Measurements from ENCODE around the gene IAH1. TPM values are rescaled to one million over a fixed set of nuclear protein-coding genes. Genes with fewer than 3 reads are reported as not detected.

The IAH1 gene
- total and polyA plus RNA-seq, 10 of the 15 experiments (the other 5 are each of a cell fraction or from before 2014, with no cell fraction given) = 57.4 to 125 (median 75.8) TPM

DNA sequence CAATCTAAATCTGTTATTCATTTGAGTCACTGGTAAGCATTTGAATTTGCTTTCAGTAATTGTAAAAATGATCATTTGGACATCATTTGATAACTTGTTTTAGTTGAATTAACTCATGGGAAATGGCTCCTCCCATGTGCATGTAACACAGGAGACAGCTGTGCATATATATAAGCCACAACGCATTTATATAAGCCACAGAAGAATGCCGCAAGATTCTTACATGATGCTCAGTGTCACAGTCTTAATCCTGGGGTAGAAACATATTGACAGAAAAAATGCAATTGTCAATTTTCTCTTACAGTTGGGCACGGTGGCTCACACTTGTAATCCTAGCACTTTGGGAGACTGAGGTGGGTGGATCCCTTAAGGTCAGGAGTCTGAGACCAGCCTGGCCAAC, 13.3 kb upstream of the IAH1 start:
- 96% methylated on average over 3 of the region's 3 CpGs for WGBS (ENCODE audit: insufficient coverage, insufficient replicate concordance, low lambda C conversion rate, missing lambda C conversion rate)
- ChIA-PET CTCF (no interaction called here), POLR2A (no interaction called here), SMC1A (ENCODE audit: uncharacterized antibody, unreplicated experiment) (no interaction called here), RAD21 (ENCODE audit: unreplicated experiment) (interaction anchor here (1.0 kb wide), 1 partner anchor 9 kb away, joined by 3 read pairs; no protein-coding TSS in a partner anchor)
- Histone ChIP-seq H3K4me3 (no peak overlapping the region), H3K9me3 (replicated peaks; ENCODE audit: control insufficient read depth, insufficient read depth, low read length) (no peaks in the 10 kb centered on the region), H2AFZ (ENCODE audit: control insufficient read depth, low read depth, low read length) (no peak overlapping the region), H3K79me2 (ENCODE audit: control insufficient read depth, insufficient read depth, low read length) (no peaks in the 10 kb centered on the region), H3K4me2 (ENCODE audit: control insufficient read depth, insufficient read depth) (no peak overlapping the region), H3K36me3 (ENCODE audit: control insufficient read depth in 2 of 2, insufficient read depth in 2 of 2, low read length in 1 of 2) (peaks cover under 1 to 24% of the 10 kb centered on the region in 2 experiments; a peak in 2 of 4 replicates), H3K27ac (ENCODE audit: control insufficient read depth, insufficient read depth) (no peak overlapping the region), H3K4me1 (ENCODE audit: control insufficient read depth, insufficient read depth, low read length) (no peaks in the 10 kb centered on the region), H4K20me1 (ENCODE audit: control insufficient read depth, insufficient read depth) (no peaks in the 10 kb centered on the region), H3K27me3 (replicated peaks in 1 of 2; ENCODE audit: control insufficient read depth in 2 of 2, insufficient read depth in 2 of 2, low read length in 1 of 2) (no peaks in the 10 kb centered on the region), H3K9ac (ENCODE audit: control insufficient read depth, insufficient read depth, low read length) (no peak overlapping the region)
- ATAC-seq (no peak), FAIRE-seq (no peak), DNase-seq (ENCODE audit: low read depth, low spot score) (no peak)
- TF ChIP-seq CBX3 (IDR thresholded peaks at IDR 0.05; ENCODE audit: borderline replicate concordance, low read depth) (no peak), POLR2AphosphoS5 (IDR thresholded peaks at IDR 0.05; ENCODE audit: low read length) (no peak)
- no TSS peak for BruUV-seq (replicated peaks)
- intact Hi-C loops (cut with micrococcal nuclease; ENCODE audit: unreplicated experiment) (no loop called here), in situ Hi-C loops (cut with MboI) (no loop called here)

DNA sequence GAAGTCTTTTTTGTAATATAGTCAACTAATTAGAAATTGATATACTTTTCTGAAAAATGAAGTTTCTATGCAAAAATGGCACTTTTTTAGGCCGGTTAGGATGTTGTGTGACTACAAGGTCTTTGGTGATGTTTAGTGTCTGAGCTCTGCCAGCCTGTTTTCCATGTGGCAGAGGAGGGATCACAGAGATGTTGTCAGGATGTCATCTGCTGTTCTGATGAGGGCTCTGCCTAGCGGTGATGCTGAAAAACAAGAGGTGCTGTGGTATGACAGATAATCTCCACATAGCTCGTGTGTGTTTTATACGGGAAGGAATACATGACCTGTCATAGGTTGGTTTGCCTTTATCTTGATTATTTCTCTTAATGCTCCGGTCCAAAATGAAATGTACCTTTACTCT, 12.0 kb upstream of the IAH1 start:
- no TSS peak for BruUV-seq (replicated peaks)

More for the DNA sequence above, 12.0 kb upstream of the IAH1 start:
- TF ChIP-seq GATAD2B (conservative IDR thresholded peaks at IDR 0.05; ENCODE audit: low read depth) = no peak
- TF ChIP-seq, protein P1, sequence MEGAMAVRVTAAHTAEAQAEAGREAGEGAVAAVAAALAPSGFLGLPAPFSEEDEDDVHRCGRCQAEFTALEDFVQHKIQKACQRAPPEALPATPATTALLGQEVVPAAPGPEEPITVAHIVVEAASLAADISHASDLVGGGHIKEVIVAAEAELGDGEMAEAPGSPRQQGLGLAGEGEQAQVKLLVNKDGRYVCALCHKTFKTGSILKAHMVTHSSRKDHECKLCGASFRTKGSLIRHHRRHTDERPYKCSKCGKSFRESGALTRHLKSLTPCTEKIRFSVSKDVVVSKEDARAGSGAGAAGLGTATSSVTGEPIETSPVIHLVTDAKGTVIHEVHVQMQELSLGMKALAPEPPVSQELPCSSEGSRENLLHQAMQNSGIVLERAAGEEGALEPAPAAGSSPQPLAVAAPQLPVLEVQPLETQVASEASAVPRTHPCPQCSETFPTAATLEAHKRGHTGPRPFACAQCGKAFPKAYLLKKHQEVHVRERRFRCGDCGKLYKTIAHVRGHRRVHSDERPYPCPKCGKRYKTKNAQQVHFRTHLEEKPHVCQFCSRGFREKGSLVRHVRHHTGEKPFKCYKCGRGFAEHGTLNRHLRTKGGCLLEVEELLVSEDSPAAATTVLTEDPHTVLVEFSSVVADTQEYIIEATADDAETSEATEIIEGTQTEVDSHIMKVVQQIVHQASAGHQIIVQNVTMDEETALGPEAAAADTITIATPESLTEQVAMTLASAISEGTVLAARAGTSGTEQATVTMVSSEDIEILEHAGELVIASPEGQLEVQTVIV (IDR thresholded peaks at IDR 0.05; ENCODE audit: borderline replicate concordance, partially characterized antibody) = no peak
- TF ChIP-seq BHLHE40 (IDR thresholded peaks at IDR 0.05; ENCODE audit: borderline replicate concordance in 1 of 2, low read depth in 2 of 2, low read length in 1 of 2) = no peak
- no peak for TF ChIP-seq NRF1 (conservative IDR thresholded peaks at IDR 0.05; ENCODE audit: low read depth, low read length)
- TF ChIP-seq, protein P2, sequence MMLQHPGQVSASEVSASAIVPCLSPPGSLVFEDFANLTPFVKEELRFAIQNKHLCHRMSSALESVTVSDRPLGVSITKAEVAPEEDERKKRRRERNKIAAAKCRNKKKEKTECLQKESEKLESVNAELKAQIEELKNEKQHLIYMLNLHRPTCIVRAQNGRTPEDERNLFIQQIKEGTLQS (IDR thresholded peaks at IDR 0.05; ENCODE audit: borderline replicate concordance, extremely low read depth, low read depth, low read length) = no peak
- no peak for TF ChIP-seq KAT2A (conservative IDR thresholded peaks at IDR 0.05; ENCODE audit: control insufficient read depth, low read depth, low read length)
- no peak for TF ChIP-seq SP1 (IDR thresholded peaks at IDR 0.05; ENCODE audit: low read depth, low read length)
- Histone ChIP-seq H3K27me3 (replicated peaks in 1 of 2; ENCODE audit: control insufficient read depth in 2 of 2, insufficient read depth in 2 of 2, low read length in 1 of 2) (no peaks in the 10 kb centered on the region), H3K36me3 (ENCODE audit: control insufficient read depth in 2 of 2, insufficient read depth in 2 of 2, low read length in 1 of 2) (peaks cover 3 to 20% of the 10 kb centered on the region in 2 experiments; a peak in 2 of 4 replicates), H3K4me3 (no peak overlapping the region), H3K4me2 (ENCODE audit: control insufficient read depth, insufficient read depth) (no peak overlapping the region), H4K20me1 (ENCODE audit: control insufficient read depth, insufficient read depth) (no peaks in the 10 kb centered on the region), H3K4me1 (ENCODE audit: control insufficient read depth, insufficient read depth, low read length) (no peaks in the 10 kb centered on the region), H3K9me3 (replicated peaks; ENCODE audit: control insufficient read depth, insufficient read depth, low read length) (no peaks in the 10 kb centered on the region), H3K79me2 (ENCODE audit: control insufficient read depth, insufficient read depth, low read length) (no peaks in the 10 kb centered on the region), H3K9ac (ENCODE audit: control insufficient read depth, insufficient read depth, low read length) (no peak overlapping the region), H2AFZ (ENCODE audit: control insufficient read depth, low read depth, low read length) (no peak overlapping the region), H3K27ac (ENCODE audit: control insufficient read depth, insufficient read depth) (no peak overlapping the region)
- FAIRE-seq (no peak), DNase-seq (ENCODE audit: low read depth, low spot score) (no peak), ATAC-seq (no peak)
- WGBS (ENCODE audit: insufficient coverage, insufficient replicate concordance, low lambda C conversion rate, missing lambda C conversion rate) = over 99% methylated on average over 5 of the region's 5 CpGs
- CTCF ChIA-PET = no interaction called here
- intact Hi-C loops (cut with micrococcal nuclease; ENCODE audit: unreplicated experiment) = no loop called here
- SMC1A ChIA-PET (ENCODE audit: uncharacterized antibody, unreplicated experiment) = interaction anchor here (1.0 kb wide), 1 partner anchor 9 kb away, joined by 3 read pairs; no protein-coding TSS in a partner anchor
- POLR2A ChIA-PET = no interaction called here
- RAD21 ChIA-PET (ENCODE audit: unreplicated experiment) = no interaction called here
- in situ Hi-C loops (cut with MboI) = no loop called here

All from GM12878 (cell line).